SK-N-SH (cell line): Measurements from ENCODE around the gene S100B. TPM values are rescaled to one million over a fixed set of nuclear protein-coding genes. Genes with fewer than 3 reads are reported as not detected.

ENCODE experiments used
- CTCF ChIA-PET: fragments of 300-600, 350-600 bp; formaldehyde crosslinking; extraction: SDS; loops from one replicate; lab custom pipeline; 2021; lab: Yijun Ruan, JAX
- POLR2A ChIA-PET: fragments of 350-600 bp; sonication (Branson Sonifier 250); formaldehyde crosslinking; extraction: SDS; loops from one replicate; lab custom pipeline; 2020; ENCODE audit warnings: antibody characterized with exemption, inconsistent platforms; lab: Yijun Ruan, JAX
- DNase-seq: peaks from one replicate; pipeline ENCODE4 v3.0.0; 2012
- H2AFZ ChIP-seq: fragments of 200-600 bp; sonication (generic); 2 replicates; pipeline ENCODE4 v1.8.1; 2016; ENCODE audit warnings: antibody characterized with exemption, mild to moderate bottlenecking, low read depth
- H3F3A ChIP-seq: fragments of 200-600 bp; sonication (generic); replicated peaks from 2 replicates; pipeline ENCODE3; 2016; ENCODE audit warnings: antibody characterized with exemption, mild to moderate bottlenecking; ENCODE audit not compliant: insufficient read depth
- H3K27ac ChIP-seq, 2 experiments: fragments of 200-500 bp in 1 of 2; fragments of 200-600 bp in 1 of 2; sonication (Bioruptor generic) in 1 of 2; sonication (generic), shearing (Covaris generic) in 1 of 2; 2 replicates each; pipeline versions ENCODE4 v1.5.1 to v1.6.1; 2014 to 2016; ENCODE audit warnings: low read depth in 2 of 2, inconsistent platforms in 1 of 2, low read length in 1 of 2, mild to moderate bottlenecking in 1 of 2, mixed read lengths in 1 of 2
- H3K27me3 ChIP-seq: fragments of 200-600 bp; sonication (generic), shearing (Covaris generic); 2 replicates; pipeline ENCODE4 v1.6.1; 2016; ENCODE audit warnings: mixed run types; ENCODE audit not compliant: insufficient read depth
- H3K36me3 ChIP-seq, 2 experiments: fragments of 200-500 bp in 1 of 2; fragments of 200-600 bp in 1 of 2; sonication (Bioruptor generic) in 1 of 2; sonication (generic) in 1 of 2; replicated peaks in 1 of 2; 2 replicates each; pipeline versions ENCODE3 to v1.5.1; 2014 to 2016; ENCODE audit warnings: low read length in 1 of 2, mild to moderate bottlenecking in 1 of 2; ENCODE audit not compliant: insufficient read depth in 2 of 2, control insufficient read depth in 1 of 2
- H3K4me1 ChIP-seq, 2 experiments: fragments of 200-500 bp in 1 of 2; fragments of 200-600 bp in 1 of 2; sonication (Bioruptor generic) in 1 of 2; sonication (generic), shearing (Covaris generic) in 1 of 2; 2 replicates each; pipeline versions ENCODE4 v1.5.1 to v1.6.1; 2014 to 2016; ENCODE audit warnings: low read depth in 1 of 2, low read length in 1 of 2, mixed run types in 1 of 2; ENCODE audit not compliant: insufficient read depth in 2 of 2, control insufficient read depth in 1 of 2
- H3K4me2 ChIP-seq: fragments of 200-600 bp; sonication (generic), shearing (Covaris generic); 2 replicates; pipeline ENCODE4 v1.6.1; 2017; ENCODE audit warnings: mixed run types
- H3K4me3 ChIP-seq, 2 experiments: fragments of 200-500 bp in 1 of 2; fragments of 200-600 bp in 1 of 2; sonication (Bioruptor generic) in 1 of 2; sonication (generic), shearing (Covaris generic) in 1 of 2; 2 replicates each; pipeline versions ENCODE4 v1.5.1 to v1.8.1; 2014 to 2016; ENCODE audit warnings: low read depth in 2 of 2, inconsistent platforms in 1 of 2, low read length in 1 of 2, mild to moderate bottlenecking in 1 of 2, mixed read lengths in 1 of 2, moderate library complexity in 1 of 2
- H3K79me2 ChIP-seq: fragments of 200-600 bp; sonication (generic); 2 replicates; pipeline ENCODE4 v1.8.1; 2017; ENCODE audit warnings: mild to moderate bottlenecking; ENCODE audit not compliant: insufficient read depth
- H3K9ac ChIP-seq: fragments of 200-600 bp; sonication (generic); 2 replicates; pipeline ENCODE4 v1.6.1; 2017; ENCODE audit warnings: mixed run types
- H3K9me2 ChIP-seq: fragments of 200-600 bp; sonication (generic); 2 replicates; pipeline ENCODE4 v1.6.1; 2017; ENCODE audit warnings: mixed run types
- H3K9me3 ChIP-seq: fragments of 200-600 bp; sonication (generic); 2 replicates; pipeline ENCODE4 v1.6.1; 2017; ENCODE audit warnings: mixed run types, mild to moderate bottlenecking, moderate library complexity
- H4K20me1 ChIP-seq: fragments of 200-600 bp; sonication (generic); 2 replicates; pipeline ENCODE4 v1.6.1; 2017; ENCODE audit warnings: mild to moderate bottlenecking, mixed run types; ENCODE audit not compliant: insufficient read depth
- ELF1 ChIP-seq: IDR thresholded peaks from 2 replicates; pipeline ENCODE4 v1.4.0; 2012
- EZH2phosphoT487 ChIP-seq: fragments of 200-600 bp; sonication (generic); IDR thresholded peaks from 2 replicates; pipeline ENCODE4 v1.6.1; 2017; ENCODE audit warnings: low read depth, mixed run types, mild to moderate bottlenecking, antibody characterized with exemption, moderate library complexity, borderline replicate concordance
- FOXM1 ChIP-seq: IDR thresholded peaks from 2 replicates; pipeline ENCODE4 v1.4.0; 2012; ENCODE audit warnings: low read depth, mild to moderate bottlenecking
- GATA2 ChIP-seq: sonication (generic); formaldehyde crosslinking; IDR thresholded peaks from 2 replicates; pipeline ENCODE4 v1.5.0; 2020; ENCODE audit warnings: mild to moderate bottlenecking, missing genetic modification reagents
- JUND ChIP-seq: IDR thresholded peaks from 2 replicates; pipeline ENCODE4 v1.4.0; 2012
- RAD21 ChIP-seq: IDR thresholded peaks from 2 replicates; pipeline ENCODE4 v1.6.1; 2012; ENCODE audit warnings: mild to moderate bottlenecking, low read length
- RCOR1 ChIP-seq: fragments of 150-350 bp; IDR thresholded peaks from 2 replicates; pipeline ENCODE4 v1.6.1; 2017; ENCODE audit warnings: antibody characterized with exemption, low read length
- RXRA ChIP-seq: IDR thresholded peaks from 2 replicates; pipeline ENCODE4 v1.4.0; 2012; ENCODE audit warnings: low read depth, mild to moderate bottlenecking, borderline replicate concordance
- SIN3A ChIP-seq: IDR thresholded peaks from 2 replicates; pipeline ENCODE4 v1.6.1; 2012; ENCODE audit warnings: low read depth, mild to moderate bottlenecking, low read length, moderate library complexity, borderline replicate concordance
- SMC3 ChIP-seq: IDR thresholded peaks from 2 replicates; pipeline ENCODE4 v1.6.1; 2012; ENCODE audit warnings: low read depth, low read length, improper control_type of control experiment
- TEAD4 ChIP-seq: IDR thresholded peaks from 2 replicates; pipeline ENCODE4 v1.4.0; 2012; ENCODE audit warnings: mild to moderate bottlenecking, borderline replicate concordance; ENCODE audit not compliant: insufficient read depth
- USF1 ChIP-seq: IDR thresholded peaks from 2 replicates; pipeline ENCODE4 v1.4.0; 2012; ENCODE audit warnings: low read depth, borderline replicate concordance
- WGBS: methylation state at CpG from one replicate; pipeline ENCODE4 v1.1.6; 2017; ENCODE audit warnings: low lambda C conversion rate; 5-methylcytosine and 5-hydroxymethylcytosine counted together
- polyA plus RNA-seq, 3 experiments: library from polyadenylated mRNA; depleted of rRNA; stranded (reverse); fragments of >200 nt; gene quantifications; 2 replicates each; pipeline ENCODE4 v1.2.3, GENCODE V29; 2012
- TF ChIP-seq, protein P1 (sequence below): fragments of 150-350 bp; IDR thresholded peaks from 2 replicates; pipeline ENCODE4 v1.6.1; 2016; ENCODE audit warnings: mild to moderate bottlenecking, low read depth, low read length
- TF ChIP-seq, protein P2 (sequence below): IDR thresholded peaks from 2 replicates; pipeline ENCODE4; 2012

S100B gene
- polyA plus RNA-seq, 1 of the 3 experiments (the other 2 are of a cell fraction), result 0.12 TPM

DNA sequence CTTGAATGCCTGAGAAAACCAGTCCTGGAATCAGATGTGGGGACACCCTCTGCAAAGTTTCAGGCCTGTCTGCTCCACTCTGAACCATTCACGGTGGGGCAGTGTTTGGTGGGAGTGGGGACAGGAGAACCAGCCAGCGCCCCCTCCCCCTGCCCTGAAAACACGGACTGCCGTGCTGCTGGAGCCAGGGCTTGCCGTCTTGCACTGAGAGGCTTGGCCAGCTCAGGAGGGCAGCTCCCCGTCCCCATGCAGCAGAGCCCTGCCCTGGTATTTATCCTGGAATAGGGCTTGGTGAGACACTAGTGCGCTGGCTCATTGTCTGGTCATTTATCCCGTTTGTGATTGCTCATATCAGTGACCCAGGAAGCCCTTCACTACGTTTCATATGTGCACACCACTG, 3.9 kb downstream of the S100B start:
- Histone ChIP-seq H4K20me1 (no peaks in the 10 kb centered on the region), H2AFZ (no peak overlapping the region), H3K27me3 (no peaks in the 10 kb centered on the region), H3K9me3 (no peaks in the 10 kb centered on the region), H3K4me2 (no peak overlapping the region), H3K79me2 (no peaks in the 10 kb centered on the region), H3K4me3 (no peak overlapping the region), H3K4me1 (peaks cover 7 to 31% of the 10 kb centered on the region in 2 experiments), H3K27ac (no peak overlapping the region), H3K9ac (no peak overlapping the region), H3K36me3 (no peaks in the 10 kb centered on the region), H3K9me2 (no peaks in the 10 kb centered on the region), H3F3A (no peaks in the 10 kb centered on the region)
- WGBS, result 54% methylated on average over 4 of the region's 9 CpGs
- no peak for DNase-seq
- POLR2A ChIA-PET, result no interaction called here
- CTCF ChIA-PET, result no interaction called here
- TF ChIP-seq FOXM1 (no peak), SMC3 (no peak), ELF1 (no peak), USF1 (no peak), TEAD4 (no peak), RAD21 (no peak), RXRA (no peak), SIN3A (no peak), GATA2 (CRISPR knock-in tag) (no peak), JUND (no peak)
- TF ChIP-seq, protein P1, sequence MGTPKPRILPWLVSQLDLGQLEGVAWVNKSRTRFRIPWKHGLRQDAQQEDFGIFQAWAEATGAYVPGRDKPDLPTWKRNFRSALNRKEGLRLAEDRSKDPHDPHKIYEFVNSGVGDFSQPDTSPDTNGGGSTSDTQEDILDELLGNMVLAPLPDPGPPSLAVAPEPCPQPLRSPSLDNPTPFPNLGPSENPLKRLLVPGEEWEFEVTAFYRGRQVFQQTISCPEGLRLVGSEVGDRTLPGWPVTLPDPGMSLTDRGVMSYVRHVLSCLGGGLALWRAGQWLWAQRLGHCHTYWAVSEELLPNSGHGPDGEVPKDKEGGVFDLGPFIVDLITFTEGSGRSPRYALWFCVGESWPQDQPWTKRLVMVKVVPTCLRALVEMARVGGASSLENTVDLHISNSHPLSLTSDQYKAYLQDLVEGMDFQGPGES, result no peak

DNA sequence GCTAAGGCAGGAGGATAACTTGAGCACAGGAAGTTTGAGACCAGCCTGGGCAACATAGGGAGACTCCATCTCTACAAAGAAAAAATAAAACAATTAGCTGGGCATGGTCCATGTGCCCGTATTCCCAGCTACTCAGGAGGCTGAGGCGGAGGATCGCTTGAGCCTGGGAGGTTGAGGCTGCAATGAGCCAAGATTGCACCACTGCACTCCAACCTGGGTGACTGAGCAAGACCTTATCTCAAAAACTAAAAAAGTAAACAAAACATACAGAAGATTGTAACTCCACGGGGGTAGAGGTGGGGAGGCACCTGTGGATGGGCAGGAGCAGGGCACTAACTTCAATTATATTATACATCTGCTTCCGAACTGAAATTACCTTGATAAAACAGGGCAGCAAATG, 4.6 kb downstream of the S100B start:
- Histone ChIP-seq H3F3A (no peaks in the 10 kb centered on the region), H3K9ac (no peak overlapping the region), H3K4me2 (no peak overlapping the region), H3K27me3 (no peaks in the 10 kb centered on the region), H3K9me2 (no peaks in the 10 kb centered on the region), H3K36me3 (no peaks in the 10 kb centered on the region), H4K20me1 (no peaks in the 10 kb centered on the region), H3K4me1 (peaks cover 7 to 28% of the 10 kb centered on the region in 2 experiments), H3K9me3 (no peaks in the 10 kb centered on the region), H3K79me2 (no peaks in the 10 kb centered on the region), H3K4me3 (no peak overlapping the region), H3K27ac (no peak overlapping the region), H2AFZ (no peak overlapping the region)
- 86% methylated on average over 5 of the region's 5 CpGs for WGBS
- CTCF ChIA-PET, result no interaction called here
- no peak for DNase-seq
- POLR2A ChIA-PET, result interaction anchor here (0.6 kb wide), 1 partner anchor 303 kb away, joined by 3 read pairs; no protein-coding TSS in a partner anchor
- TF ChIP-seq, protein P2, sequence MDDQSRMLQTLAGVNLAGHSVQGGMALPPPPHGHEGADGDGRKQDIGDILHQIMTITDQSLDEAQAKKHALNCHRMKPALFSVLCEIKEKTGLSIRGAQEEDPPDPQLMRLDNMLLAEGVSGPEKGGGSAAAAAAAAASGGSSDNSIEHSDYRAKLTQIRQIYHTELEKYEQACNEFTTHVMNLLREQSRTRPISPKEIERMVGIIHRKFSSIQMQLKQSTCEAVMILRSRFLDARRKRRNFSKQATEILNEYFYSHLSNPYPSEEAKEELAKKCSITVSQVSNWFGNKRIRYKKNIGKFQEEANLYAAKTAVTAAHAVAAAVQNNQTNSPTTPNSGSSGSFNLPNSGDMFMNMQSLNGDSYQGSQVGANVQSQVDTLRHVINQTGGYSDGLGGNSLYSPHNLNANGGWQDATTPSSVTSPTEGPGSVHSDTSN, result no peak
- TF ChIP-seq, protein P1, result no peak
- TF ChIP-seq EZH2phosphoT487 (no peak), JUND (no peak), RCOR1 (no peak)
